SH-SY5Y (cell line): Measurements from ENCODE around the gene RIPK4.

Experiments
- GATA2 ChIP-seq: IDR thresholded peaks from 2 replicates; pipeline ENCODE4 v1.6.1; 2011; ENCODE audit warnings: mild to moderate bottlenecking, low read depth, low read length
- GATA3 ChIP-seq: IDR thresholded peaks from 2 replicates; pipeline ENCODE4 v1.6.1; 2011; ENCODE audit warnings: low read depth, mild to moderate bottlenecking, low read length, moderate library complexity

The RIPK4 gene

GRCh38 chr21:41705546-41706262 is 61.1 kb downstream of the RIPK4 start:
- TF ChIP-seq GATA3 (no peak), GATA2 (no peak)

DNA sequence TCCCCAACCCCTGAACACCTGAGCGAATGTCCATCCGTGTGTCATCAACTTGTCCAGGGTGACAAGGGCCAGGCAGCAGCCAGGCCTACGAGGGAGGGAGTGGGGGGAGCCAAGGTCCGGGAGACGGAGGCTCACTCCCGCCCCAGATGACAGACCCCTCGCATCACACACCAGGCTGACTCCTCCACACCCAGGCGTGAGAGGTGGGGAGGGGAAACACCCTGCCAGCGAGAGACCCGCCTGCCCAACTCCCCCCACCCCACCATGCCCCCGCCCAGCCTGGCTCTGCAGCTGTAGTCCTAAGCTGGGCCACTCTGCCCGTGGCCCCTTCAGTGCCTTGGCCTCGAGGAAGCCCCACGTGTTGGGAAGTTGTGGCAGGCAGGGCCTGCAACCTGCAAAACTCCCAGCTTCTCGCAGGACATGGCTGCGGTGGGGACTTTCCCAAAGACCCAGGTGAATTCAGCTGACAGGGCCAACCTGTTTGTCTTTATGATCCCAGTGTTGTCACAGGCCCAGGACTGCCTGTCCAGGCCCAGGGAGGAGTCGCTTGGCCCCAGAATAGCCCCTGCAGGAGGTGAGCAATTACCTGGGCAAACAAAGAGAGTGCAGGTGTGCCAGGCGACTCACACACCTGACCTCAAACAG is 62.9 kb downstream of the RIPK4 start:
- TF ChIP-seq GATA2 (no peak), GATA3 (no peak)

DNA sequence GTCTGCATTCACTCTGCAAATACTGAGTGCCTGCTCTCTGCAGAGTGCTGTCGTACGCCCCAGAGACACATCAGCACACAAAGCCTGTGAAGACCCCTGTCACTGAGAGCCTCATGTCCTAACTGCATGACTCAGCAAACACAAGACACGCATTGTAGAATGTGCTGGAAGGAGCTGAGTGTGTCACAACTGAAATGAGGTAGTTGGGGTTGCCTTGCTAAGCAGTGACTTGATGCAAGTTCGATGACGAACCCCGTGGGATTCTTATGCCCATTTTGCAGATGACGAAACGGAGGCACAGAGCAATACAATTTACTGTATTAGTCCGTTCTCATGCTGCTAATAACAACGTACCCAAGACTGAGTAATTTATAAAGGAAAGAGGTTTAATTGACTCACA is 65.1 kb downstream of the RIPK4 start:
- TF ChIP-seq GATA3, result no peak
- no peak for TF ChIP-seq GATA2

- TF ChIP-seq GATA2 (no peak), GATA3 (no peak)
Observed at GRCh38 chr21:41699311-41699710, 67.5 kb downstream of the RIPK4 start.

DNA sequence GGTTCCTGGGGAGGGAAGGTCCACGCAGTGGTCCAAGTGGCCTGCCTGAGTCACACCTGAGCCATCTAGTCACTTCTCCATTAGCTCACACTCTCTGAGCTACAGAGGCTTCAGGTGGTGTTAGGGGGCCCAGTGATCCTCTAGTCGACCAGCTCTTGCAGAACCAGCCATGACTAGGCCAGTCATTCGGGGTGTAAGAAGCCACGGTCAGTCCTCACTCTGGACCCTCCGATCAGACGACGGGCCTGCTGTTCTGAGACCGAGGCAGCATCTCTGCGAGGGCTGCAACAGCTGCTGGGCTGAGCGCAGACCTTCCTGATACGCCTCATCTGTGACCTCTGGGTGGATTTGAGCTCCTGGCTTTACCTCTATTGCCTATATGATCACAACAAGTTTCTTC is 68.8 kb downstream of the RIPK4 start:
- TF ChIP-seq GATA3, result no peak
- no peak for TF ChIP-seq GATA2

DNA sequence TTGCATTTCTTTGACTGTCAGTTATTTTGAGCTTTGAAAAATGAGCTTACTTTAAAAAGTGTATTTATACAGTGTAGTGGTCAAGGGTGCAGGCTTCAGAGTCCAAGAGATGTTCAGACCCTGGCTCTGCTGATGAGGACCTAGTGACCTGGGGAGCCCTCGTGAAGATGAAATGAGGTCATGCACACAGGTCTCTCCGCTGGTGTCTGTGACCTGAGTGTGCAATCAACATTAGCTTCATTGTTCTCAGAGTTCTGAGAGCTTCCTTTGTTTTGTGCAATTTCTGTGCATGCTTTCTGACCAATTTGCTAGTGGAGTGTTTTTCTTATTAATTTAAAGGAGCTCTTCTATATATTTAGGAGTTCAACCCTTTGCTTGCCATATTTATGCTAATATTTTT is 71.3 kb downstream of the RIPK4 start:
- TF ChIP-seq GATA3 (no peak), GATA2 (no peak)

DNA sequence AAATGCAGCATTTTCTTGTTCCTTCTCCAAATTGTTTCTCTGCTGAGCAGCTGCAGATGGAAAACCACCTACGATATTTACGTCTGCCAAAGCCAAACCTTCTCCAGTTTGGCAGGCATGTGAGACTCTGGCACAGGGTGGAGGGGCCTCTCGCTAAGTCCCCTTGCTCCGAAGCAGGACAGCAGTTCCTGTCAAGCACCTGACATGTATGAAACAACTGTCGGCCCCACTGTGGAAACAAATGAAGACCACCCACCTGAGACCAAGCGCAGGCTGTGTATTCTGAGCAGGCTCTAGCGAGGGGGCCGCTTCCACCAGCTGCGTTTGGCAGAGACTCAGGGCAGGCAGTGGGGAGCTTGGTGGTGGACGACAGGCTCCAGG is 74.7 kb downstream of the RIPK4 start:
- TF ChIP-seq GATA2 (no peak), GATA3 (no peak)

GRCh38 chr21:41691205-41692184 is 75.4 kb downstream of the RIPK4 start:
- TF ChIP-seq GATA2, result no peak
- TF ChIP-seq GATA3, result no peak
